ENCODE measurements around the gene CASP5. TPM values are rescaled to one million over a fixed set of nuclear protein-coding genes. Genes with fewer than 3 reads are reported as not detected.

Gene CASP5
- total RNA-seq, 1 donor from 2014 or later, result not detected

DNA sequence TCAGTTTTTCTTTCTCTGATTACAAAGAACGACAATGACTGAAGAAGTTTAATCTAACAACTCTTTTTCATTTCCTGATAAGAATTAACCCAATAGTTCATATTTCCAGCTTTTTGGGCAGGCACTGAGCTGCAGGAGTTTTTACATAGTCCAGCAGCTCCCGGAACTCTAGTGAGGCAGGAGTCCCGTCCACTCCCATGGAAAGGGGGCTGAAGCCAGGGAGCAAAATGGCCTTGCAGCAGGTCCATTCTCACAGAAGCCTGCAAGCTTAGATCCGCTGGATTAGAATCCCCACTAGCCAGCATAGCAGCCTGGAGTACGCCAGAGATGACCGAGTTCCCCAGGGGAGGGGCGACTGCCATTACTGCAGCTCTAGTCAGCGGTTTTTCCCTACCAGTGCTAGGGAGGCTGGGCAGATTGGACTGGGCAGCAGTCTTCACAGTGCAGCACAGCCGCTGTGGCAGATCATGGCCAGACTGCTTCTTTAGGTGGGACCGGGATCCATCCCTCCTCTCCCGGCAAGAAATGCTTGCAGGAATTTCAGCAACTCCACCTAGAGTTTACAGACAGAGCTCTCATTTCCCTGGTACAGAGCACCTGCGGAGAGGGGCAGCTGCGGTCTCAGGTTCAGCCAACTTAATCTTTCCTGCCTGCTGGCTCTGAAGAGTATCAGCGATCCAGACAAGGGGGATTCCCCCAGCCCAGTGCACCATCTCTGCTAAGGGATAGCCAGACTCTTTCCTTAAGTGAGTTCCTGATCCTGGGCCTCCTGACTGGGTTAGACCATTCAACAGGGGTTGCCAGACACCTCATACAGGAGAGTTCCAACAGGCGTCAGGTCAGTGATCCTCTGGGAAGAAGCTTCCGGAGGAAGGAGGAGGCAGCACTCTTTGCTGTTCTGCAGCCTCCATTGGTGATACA lies 53.9 kb downstream of the CASP5 start:
- Mint-ChIP-seq H3K9me3 (peaks cover 7% of the 10 kb centered on the region), H3K27ac (ENCODE audit: unreplicated experiment) (no peak overlapping the region), H3K4me1 (no peaks in the 10 kb centered on the region), H3K4me3 (no peak overlapping the region), H3K27me3 (ENCODE audit: low read depth) (no peaks in the 10 kb centered on the region), H3K36me3 (ENCODE audit: low read depth) (no peaks in the 10 kb centered on the region)
- DNase-seq (ENCODE audit: low read depth, low spot score), result no peak
- TF ChIP-seq, protein P1, sequence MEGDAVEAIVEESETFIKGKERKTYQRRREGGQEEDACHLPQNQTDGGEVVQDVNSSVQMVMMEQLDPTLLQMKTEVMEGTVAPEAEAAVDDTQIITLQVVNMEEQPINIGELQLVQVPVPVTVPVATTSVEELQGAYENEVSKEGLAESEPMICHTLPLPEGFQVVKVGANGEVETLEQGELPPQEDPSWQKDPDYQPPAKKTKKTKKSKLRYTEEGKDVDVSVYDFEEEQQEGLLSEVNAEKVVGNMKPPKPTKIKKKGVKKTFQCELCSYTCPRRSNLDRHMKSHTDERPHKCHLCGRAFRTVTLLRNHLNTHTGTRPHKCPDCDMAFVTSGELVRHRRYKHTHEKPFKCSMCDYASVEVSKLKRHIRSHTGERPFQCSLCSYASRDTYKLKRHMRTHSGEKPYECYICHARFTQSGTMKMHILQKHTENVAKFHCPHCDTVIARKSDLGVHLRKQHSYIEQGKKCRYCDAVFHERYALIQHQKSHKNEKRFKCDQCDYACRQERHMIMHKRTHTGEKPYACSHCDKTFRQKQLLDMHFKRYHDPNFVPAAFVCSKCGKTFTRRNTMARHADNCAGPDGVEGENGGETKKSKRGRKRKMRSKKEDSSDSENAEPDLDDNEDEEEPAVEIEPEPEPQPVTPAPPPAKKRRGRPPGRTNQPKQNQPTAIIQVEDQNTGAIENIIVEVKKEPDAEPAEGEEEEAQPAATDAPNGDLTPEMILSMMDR (conservative IDR thresholded peaks at IDR 0.05), result no peak

DNA sequence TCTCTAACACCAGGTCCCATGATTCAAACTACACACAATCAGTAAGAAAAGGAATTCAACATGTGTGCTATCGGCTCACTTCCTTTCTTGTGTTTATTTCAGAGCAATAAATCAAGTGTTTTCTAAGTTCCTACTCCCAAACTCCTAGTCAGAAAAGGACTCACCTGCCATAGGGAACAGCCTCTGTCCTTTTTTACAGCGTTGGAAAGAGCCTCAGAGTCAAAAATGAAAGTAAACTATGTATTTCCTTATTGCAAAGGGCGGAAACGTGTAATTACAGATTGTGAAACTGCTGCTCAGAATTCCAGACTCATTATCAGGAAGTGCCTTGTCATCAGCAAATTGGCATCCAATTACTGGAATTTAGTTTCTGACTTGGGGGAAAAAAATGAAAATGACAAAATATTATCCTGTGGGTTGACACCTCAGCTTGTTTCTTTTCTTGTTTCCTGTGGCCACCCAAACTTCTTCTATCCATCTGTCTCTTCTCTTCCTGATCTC lies 54.6 kb downstream of the CASP5 start, which contains the start of gene CASP4:
TSS of gene CASP4 (minus strand) at position 220 of the 501 bp plus-strand sequence. CDS start at position 171, 49 bp downstream.
- no peaks in the 10 kb centered on the region for H3K27me3 Mint-ChIP-seq (ENCODE audit: low read depth)
- DNase-seq (ENCODE audit: low read depth, low spot score), result no peak
- TF ChIP-seq, protein P1 (conservative IDR thresholded peaks at IDR 0.05), result no peak
- H3K9me3 Mint-ChIP-seq, result peaks cover 7% of the 10 kb centered on the region
- H3K4me3 Mint-ChIP-seq, result no peak within 1 kb of the TSS
- H3K36me3 Mint-ChIP-seq (ENCODE audit: low read depth), result no peaks in the 10 kb centered on the region
- no peak within 1 kb of the TSS for H3K27ac Mint-ChIP-seq (ENCODE audit: unreplicated experiment)
- no peaks in the 10 kb centered on the region for H3K4me1 Mint-ChIP-seq

DNA sequence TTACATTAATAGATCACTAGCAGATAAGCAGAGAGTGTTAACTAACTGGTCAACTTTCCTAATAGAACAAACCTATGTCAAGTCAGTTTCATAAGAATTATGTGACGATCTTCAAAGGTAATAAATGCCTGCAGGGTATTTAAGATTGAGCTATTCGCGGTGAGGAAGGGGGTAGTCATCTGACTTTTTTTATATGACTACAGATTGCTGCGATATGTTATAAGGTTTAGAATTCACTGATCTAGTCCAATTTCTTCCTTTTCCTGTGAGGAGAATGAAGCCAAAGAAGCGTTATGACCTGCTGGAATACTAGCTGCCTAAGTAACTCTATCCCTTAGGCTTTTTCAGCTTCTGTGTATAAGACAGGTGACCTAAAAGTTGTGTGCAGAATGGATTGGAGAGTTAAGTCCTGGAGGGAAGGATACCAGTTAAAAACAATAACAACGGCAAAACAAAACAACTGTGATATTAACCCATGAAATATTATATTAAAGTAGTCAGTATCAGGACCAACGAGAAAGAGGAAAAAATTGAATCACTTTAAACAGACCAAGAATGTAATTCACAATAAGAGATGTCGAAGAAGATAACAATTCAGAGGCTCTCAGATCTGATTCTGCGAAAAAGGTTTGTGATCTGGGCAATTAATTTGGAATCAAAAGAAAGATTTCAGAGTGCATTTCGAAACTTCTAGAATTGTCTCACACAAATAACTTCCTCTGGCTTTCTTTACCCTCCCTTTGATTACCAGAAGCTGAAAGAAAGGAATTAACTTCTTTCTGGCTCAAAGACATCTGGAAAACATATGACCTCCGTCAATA lies 55.2 kb downstream of the CASP5 start:
- peaks cover 5% of the 10 kb centered on the region for H3K9me3 Mint-ChIP-seq
- TF ChIP-seq, protein P1 (conservative IDR thresholded peaks at IDR 0.05), result no peak
- H3K36me3 Mint-ChIP-seq (ENCODE audit: low read depth), result no peaks in the 10 kb centered on the region
- no peak for DNase-seq (ENCODE audit: low read depth, low spot score)
- no peak overlapping the region for H3K27ac Mint-ChIP-seq (ENCODE audit: unreplicated experiment)
- H3K4me1 Mint-ChIP-seq, result no peaks in the 10 kb centered on the region
- no peaks in the 10 kb centered on the region for H3K27me3 Mint-ChIP-seq (ENCODE audit: low read depth)
- no peak overlapping the region for H3K4me3 Mint-ChIP-seq

DNA sequence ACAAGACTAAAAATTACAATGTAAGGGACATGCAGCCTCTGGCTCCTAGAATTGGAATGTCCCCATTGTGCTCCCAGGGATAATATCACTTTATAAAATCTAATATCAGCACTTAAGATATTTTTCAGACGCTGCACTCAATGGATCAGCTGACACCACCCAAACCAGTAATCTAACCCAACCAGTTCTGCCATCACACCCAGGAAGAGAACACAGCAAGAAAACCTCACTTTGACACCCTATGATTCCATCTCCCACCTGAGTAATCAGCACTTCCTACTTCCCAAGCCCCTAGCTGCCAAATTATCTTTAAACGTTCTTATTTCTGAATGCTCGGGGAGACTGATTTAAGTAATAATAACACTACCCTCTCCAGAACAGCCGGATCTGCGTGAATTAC lies 57.2 kb downstream of the CASP5 start:
- Mint-ChIP-seq H3K4me3 (no peak overlapping the region), H3K27ac (ENCODE audit: unreplicated experiment) (no peak overlapping the region), H3K4me1 (no peaks in the 10 kb centered on the region), H3K27me3 (ENCODE audit: low read depth) (no peaks in the 10 kb centered on the region), H3K36me3 (ENCODE audit: low read depth) (no peaks in the 10 kb centered on the region), H3K9me3 (peaks cover 3% of the 10 kb centered on the region)
- DNase-seq (ENCODE audit: low read depth, low spot score), result no peak
- TF ChIP-seq, protein P1 (conservative IDR thresholded peaks at IDR 0.05), result no peak

DNA sequence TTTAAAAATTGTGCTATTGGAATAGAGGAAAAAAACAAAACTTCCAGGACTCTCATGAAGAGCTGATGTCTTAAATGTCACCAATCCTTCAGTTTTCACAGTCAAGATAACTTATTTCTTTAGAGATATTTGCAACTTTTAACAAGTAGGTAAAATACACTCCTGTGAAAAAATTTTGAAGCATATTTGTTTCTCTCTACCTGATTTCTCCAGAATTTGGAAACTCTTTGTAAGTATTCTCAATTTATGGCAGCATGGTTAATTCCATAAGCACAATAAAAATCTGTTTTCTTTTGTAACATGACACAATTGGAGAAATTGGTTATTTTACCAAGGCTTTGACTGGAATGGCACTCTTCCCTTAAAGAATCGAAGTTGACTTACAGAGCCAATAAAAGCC lies 58.7 kb downstream of the CASP5 start:
- H3K27ac Mint-ChIP-seq (ENCODE audit: unreplicated experiment), result no peak overlapping the region
- TF ChIP-seq, protein P1 (conservative IDR thresholded peaks at IDR 0.05), result no peak
- H3K4me1 Mint-ChIP-seq, result no peaks in the 10 kb centered on the region
- H3K4me3 Mint-ChIP-seq, result no peak overlapping the region
- H3K9me3 Mint-ChIP-seq, result peaks cover 3% of the 10 kb centered on the region
- no peaks in the 10 kb centered on the region for H3K36me3 Mint-ChIP-seq (ENCODE audit: low read depth)
- H3K27me3 Mint-ChIP-seq (ENCODE audit: low read depth), result no peaks in the 10 kb centered on the region
- no peak for DNase-seq (ENCODE audit: low read depth, low spot score)
